KMS-11 (cell line): ENCODE measurements around the gene DYNLT1.

Experiments
- H2AFZ ChIP-seq: fragments of 200-600 bp; sonication (generic); 2 replicates; pipeline ENCODE4 v1.6.1; 2016; ENCODE audit warnings: antibody characterized with exemption, mixed run types, low read depth
- H3K27ac ChIP-seq: fragments of 200-600 bp; sonication (generic); 2 replicates; pipeline ENCODE4 v1.6.1; 2016; ENCODE audit warnings: mild to moderate bottlenecking, mixed run types
- H3K27me3 ChIP-seq: fragments of 200-600 bp; sonication (generic); 2 replicates; pipeline ENCODE4 v1.6.1; 2017; ENCODE audit warnings: mild to moderate bottlenecking, low read depth, mixed run types, moderate library complexity; ENCODE audit not compliant: insufficient read depth
- H3K36me3 ChIP-seq: fragments of 200-600 bp; sonication (generic); 2 replicates; pipeline ENCODE4 v1.6.1; 2017; ENCODE audit warnings: mild to moderate bottlenecking, mixed run types; ENCODE audit not compliant: insufficient read depth
- H3K4me1 ChIP-seq: fragments of 200-600 bp; sonication (generic); 2 replicates; pipeline ENCODE4 v1.6.1; 2016; ENCODE audit warnings: mild to moderate bottlenecking, low read depth, mixed run types; ENCODE audit not compliant: poor library complexity, severe bottlenecking
- H3K4me2 ChIP-seq: fragments of 200-600 bp; sonication (generic); 2 replicates; pipeline ENCODE4 v1.7.0; 2016; ENCODE audit warnings: mild to moderate bottlenecking, mixed run types
- H3K4me3 ChIP-seq: fragments of 200-600 bp; sonication (generic); IDR thresholded peaks from 2 replicates; pipeline ENCODE4 v1.6.1; 2017; ENCODE audit warnings: low read depth, low read length, mixed read lengths; ENCODE audit not compliant: insufficient read depth
- H3K79me2 ChIP-seq: fragments of 200-600 bp; sonication (generic); 2 replicates; pipeline ENCODE4 v1.6.1; 2016; ENCODE audit warnings: low read depth, mixed run types; ENCODE audit not compliant: insufficient read depth
- H3K9ac ChIP-seq: fragments of 200-600 bp; sonication (generic); 2 replicates; pipeline ENCODE4 v1.6.1; 2016; ENCODE audit warnings: mild to moderate bottlenecking, mixed run types
- H4K20me1 ChIP-seq: fragments of 200-600 bp; sonication (generic); 2 replicates; pipeline ENCODE4 v1.6.1; 2016; ENCODE audit warnings: mild to moderate bottlenecking, mixed run types; ENCODE audit not compliant: insufficient read depth
- TF ChIP-seq, protein P1 (sequence below): fragments of 200-600 bp; sonication (generic); conservative IDR thresholded peaks from 2 replicates; pipeline ENCODE4 v1.6.1; 2017; ENCODE audit warnings: low read depth, mild to moderate bottlenecking, antibody characterized with exemption, low read length, moderate library complexity, mixed read lengths

Gene DYNLT1

DNA sequence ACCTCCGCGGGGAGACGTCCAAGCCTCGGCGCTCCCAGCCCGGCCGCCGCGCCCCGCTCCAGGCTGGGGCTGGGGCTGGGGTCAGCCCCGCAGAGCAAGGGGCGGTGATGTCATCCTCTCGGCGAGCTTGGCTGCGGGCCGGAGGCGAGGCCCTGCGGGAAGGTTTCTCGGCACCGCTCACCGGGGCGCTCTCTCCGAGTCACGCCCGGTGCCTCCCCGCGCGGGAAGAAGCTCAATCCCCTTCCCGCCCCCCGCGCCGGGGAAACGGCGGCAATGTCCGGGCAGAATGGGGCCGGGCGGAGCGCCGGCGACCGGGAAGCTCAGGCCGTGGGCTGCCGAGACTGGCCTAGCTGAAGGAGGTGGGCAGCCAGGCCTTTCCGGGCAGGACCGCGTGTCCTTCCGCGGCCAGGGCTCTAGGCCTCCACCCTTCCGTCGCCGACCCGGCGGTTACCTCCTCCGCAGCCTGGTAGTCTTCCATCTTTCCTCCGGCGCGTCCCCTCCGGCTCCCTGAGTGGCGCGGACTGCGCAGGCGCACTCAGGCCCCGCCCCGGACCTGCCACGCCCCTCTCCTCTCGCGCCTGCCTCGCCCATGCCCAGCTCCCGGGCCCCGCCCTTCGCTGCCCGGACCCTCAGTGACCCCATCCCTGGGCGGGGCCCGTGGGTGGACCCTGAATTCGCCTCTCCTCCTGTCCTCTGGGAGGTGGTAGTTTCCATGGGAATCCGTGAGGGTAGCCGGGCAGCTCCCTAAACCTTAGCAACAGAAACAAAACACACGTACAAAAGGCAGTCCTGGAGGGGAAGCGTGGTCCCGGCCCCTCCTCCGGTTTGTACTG lies at the start of gene DYNLT1:
Gene DYNLT1 (minus strand): TSS at position 513 of the 833 bp plus-strand sequence. CDS start 35 bp downstream, at position 478.
- H3K79me2 ChIP-seq, result peaks cover 5% of the 10 kb centered on the region; the same call in 1 of the 2 replicates
- TF ChIP-seq, protein P1, sequence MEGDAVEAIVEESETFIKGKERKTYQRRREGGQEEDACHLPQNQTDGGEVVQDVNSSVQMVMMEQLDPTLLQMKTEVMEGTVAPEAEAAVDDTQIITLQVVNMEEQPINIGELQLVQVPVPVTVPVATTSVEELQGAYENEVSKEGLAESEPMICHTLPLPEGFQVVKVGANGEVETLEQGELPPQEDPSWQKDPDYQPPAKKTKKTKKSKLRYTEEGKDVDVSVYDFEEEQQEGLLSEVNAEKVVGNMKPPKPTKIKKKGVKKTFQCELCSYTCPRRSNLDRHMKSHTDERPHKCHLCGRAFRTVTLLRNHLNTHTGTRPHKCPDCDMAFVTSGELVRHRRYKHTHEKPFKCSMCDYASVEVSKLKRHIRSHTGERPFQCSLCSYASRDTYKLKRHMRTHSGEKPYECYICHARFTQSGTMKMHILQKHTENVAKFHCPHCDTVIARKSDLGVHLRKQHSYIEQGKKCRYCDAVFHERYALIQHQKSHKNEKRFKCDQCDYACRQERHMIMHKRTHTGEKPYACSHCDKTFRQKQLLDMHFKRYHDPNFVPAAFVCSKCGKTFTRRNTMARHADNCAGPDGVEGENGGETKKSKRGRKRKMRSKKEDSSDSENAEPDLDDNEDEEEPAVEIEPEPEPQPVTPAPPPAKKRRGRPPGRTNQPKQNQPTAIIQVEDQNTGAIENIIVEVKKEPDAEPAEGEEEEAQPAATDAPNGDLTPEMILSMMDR, result no peak
- no peaks in the 10 kb centered on the region for H4K20me1 ChIP-seq
- H3K9ac ChIP-seq, result peak within 1 kb of the TSS; percentile 66
- H3K27ac ChIP-seq, result peak within 1 kb of the TSS; percentile 30; the same call in 1 of the 2 replicates
- H3K4me2 ChIP-seq, result peak within 1 kb of the TSS; percentile 78
- H3K4me1 ChIP-seq, result peaks cover 15% of the 10 kb centered on the region
- H2AFZ ChIP-seq, result peak within 1 kb of the TSS; percentile 88
- H3K27me3 ChIP-seq, result no peaks in the 10 kb centered on the region
- H3K36me3 ChIP-seq, result no peaks in the 10 kb centered on the region
- H3K4me3 ChIP-seq, result no peak within 1 kb of the TSS

DNA sequence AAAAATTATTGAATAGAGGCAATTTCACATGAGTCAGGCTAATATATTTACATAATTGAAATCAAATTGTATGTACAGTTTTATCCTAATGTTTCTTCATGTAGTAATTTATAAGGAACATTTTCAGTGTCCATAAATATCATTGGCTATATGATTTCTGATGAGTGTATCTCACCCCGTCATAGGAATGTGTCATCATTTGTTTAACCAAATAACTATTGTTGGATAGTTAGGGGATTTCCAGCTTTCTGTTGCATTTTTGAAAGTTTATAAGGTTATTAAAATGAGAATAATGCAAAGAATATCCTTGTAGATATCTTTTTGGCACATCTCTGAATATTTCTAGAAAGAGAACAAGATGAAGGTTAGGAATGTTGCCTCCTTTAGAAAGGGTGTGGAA lies 44.3 kb upstream of the DYNLT1 start:
- Histone ChIP-seq H3K9ac (no peak overlapping the region), H2AFZ (no peak overlapping the region), H3K4me2 (no peak overlapping the region; the same call in 1 of the 2 replicates), H3K27me3 (no peaks in the 10 kb centered on the region), H3K36me3 (no peaks in the 10 kb centered on the region), H3K27ac (no peak overlapping the region), H3K79me2 (no peaks in the 10 kb centered on the region), H3K4me3 (no peak overlapping the region), H4K20me1 (no peaks in the 10 kb centered on the region), H3K4me1 (peaks cover 18% of the 10 kb centered on the region)
- TF ChIP-seq, protein P1, result no peak

DNA sequence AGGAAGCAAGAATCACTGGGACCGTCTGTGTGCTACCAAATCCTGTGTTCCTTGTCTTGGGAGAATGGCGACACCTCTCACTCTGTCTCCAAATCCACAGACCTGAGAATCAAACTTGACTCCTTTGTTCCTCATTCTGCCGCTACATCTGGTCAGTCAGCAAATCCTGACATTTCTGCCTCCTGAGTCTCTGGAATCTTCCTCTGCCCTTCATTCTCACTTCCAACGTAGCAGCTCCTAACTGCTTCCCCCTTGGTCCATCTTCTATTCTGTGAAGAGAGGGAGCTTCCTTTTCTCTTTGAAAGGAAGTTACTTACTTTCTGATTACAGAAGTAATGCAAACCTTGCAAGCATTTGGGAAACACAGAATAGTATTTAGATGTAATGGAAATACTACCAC lies 43.0 kb upstream of the DYNLT1 start:
- H3K27me3 ChIP-seq, result no peaks in the 10 kb centered on the region
- TF ChIP-seq, protein P1, result no peak
- no peak overlapping the region for H3K4me3 ChIP-seq
- no peaks in the 10 kb centered on the region for H3K36me3 ChIP-seq
- H3K9ac ChIP-seq, result no peak overlapping the region
- no peak overlapping the region for H3K27ac ChIP-seq
- H3K79me2 ChIP-seq, result no peaks in the 10 kb centered on the region
- no peak overlapping the region for H3K4me2 ChIP-seq
- peaks cover 11% of the 10 kb centered on the region for H3K4me1 ChIP-seq
- no peak overlapping the region for H2AFZ ChIP-seq
- H4K20me1 ChIP-seq, result no peaks in the 10 kb centered on the region

DNA sequence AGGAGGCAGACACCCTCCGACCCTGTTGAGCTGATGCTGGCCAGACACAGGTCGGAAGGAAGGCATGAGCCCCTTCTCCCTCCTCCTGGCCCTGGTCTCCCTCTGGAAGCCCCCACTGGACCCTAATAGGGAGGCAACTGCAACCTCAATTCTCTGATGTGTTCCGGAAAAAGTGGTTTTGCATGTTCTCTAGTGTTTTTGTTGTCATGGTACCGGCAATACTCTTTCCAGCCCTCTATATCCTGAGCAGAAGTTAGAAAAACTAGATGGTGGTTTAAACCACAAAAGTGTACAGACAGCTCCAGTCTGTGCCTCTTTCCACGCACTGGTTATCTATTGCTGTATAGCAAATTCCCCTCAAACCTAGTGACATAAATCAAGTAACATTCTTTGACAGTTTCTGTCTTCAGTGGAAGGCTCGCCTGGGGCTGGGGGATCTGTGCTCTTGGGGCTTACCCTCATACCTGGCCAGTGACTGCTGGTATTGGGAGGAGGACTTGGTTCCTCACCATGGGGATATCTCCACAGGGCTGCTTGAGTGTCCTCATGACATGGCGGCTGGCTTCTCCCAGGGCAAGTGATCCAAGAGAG lies 42.3 kb upstream of the DYNLT1 start:
- no peak overlapping the region for H3K9ac ChIP-seq
- H3K4me2 ChIP-seq, result no peak overlapping the region
- no peaks in the 10 kb centered on the region for H4K20me1 ChIP-seq
- peaks cover 11% of the 10 kb centered on the region for H3K4me1 ChIP-seq
- TF ChIP-seq, protein P1, result no peak
- H3K36me3 ChIP-seq, result no peaks in the 10 kb centered on the region
- no peak overlapping the region for H2AFZ ChIP-seq
- H3K79me2 ChIP-seq, result no peaks in the 10 kb centered on the region
- H3K27ac ChIP-seq, result no peak overlapping the region
- H3K4me3 ChIP-seq, result no peak overlapping the region
- H3K27me3 ChIP-seq, result no peaks in the 10 kb centered on the region
